ENCODE measurements around the gene ATG4A.

ATG4A gene

GRCh38 chrX:108090491-108091263, 901 bp upstream of the ATG4A start:
- no peaks in the 10 kb centered on the region for H3K27me3 ChIP-seq (ENCODE audit: insufficient read depth, low read length)
- H3K4me2 ChIP-seq (ENCODE audit: low read length): peak overlapping the region; percentile 89
- no peaks in the 10 kb centered on the region for H3F3A ChIP-seq (ENCODE audit: insufficient read depth, low read length)
- H3K9ac ChIP-seq (ENCODE audit: low read length): peak overlapping the region; percentile 92
- peaks cover 11% of the 10 kb centered on the region for H3K79me2 ChIP-seq (ENCODE audit: insufficient read depth, low read length)
- no peaks in the 10 kb centered on the region for H3K9me2 ChIP-seq (ENCODE audit: low read depth, low read length)
- no peaks in the 10 kb centered on the region for H4K20me1 ChIP-seq (ENCODE audit: insufficient read depth, low read length)
- peaks cover 6% of the 10 kb centered on the region for H3K36me3 ChIP-seq (ENCODE audit: insufficient read depth, low read length)
- TF ChIP-seq CTCF (IDR thresholded peaks at IDR 0.05; ENCODE audit: low read length) (no peak), EZH2 (IDR thresholded peaks at IDR 0.05; ENCODE audit: borderline replicate concordance, low read length) (no peak)
- peaks cover 14% of the 10 kb centered on the region for H3K4me1 ChIP-seq (ENCODE audit: insufficient read depth, low read length, severe bottlenecking)
- no peaks in the 10 kb centered on the region for H3K9me3 ChIP-seq (ENCODE audit: low read length)
- H2AFZ ChIP-seq (ENCODE audit: low read length): no peak overlapping the region
- peak overlapping the region; percentile 97 for H3K4me3 ChIP-seq (ENCODE audit: low read depth, low read length, poor library complexity, severe bottlenecking)
- peak overlapping the region; percentile 24 for H3K27ac ChIP-seq (ENCODE audit: low read depth, low read length, poor library complexity, severe bottlenecking)

- peaks cover 11% of the 10 kb centered on the region for H3K79me2 ChIP-seq (ENCODE audit: insufficient read depth, low read length)
- H3K9me2 ChIP-seq (ENCODE audit: low read depth, low read length): no peaks in the 10 kb centered on the region
- H3K36me3 ChIP-seq (ENCODE audit: insufficient read depth, low read length): peaks cover 2% of the 10 kb centered on the region; the same call in 1 of the 2 replicates
- peak overlapping the region; percentile 65 for H3K9ac ChIP-seq (ENCODE audit: low read length)
- peak overlapping the region; percentile 90 for H3K4me2 ChIP-seq (ENCODE audit: low read length)
- no peak overlapping the region for H2AFZ ChIP-seq (ENCODE audit: low read length)
- H3F3A ChIP-seq (ENCODE audit: insufficient read depth, low read length): no peaks in the 10 kb centered on the region
- no peaks in the 10 kb centered on the region for H3K9me3 ChIP-seq (ENCODE audit: low read length)
- H3K27ac ChIP-seq (ENCODE audit: low read depth, low read length, poor library complexity, severe bottlenecking): no peak overlapping the region
- no peak for TF ChIP-seq EZH2 (IDR thresholded peaks at IDR 0.05; ENCODE audit: borderline replicate concordance, low read length)
- TF ChIP-seq CTCF (IDR thresholded peaks at IDR 0.05; ENCODE audit: low read length): no peak
- H4K20me1 ChIP-seq (ENCODE audit: insufficient read depth, low read length): no peaks in the 10 kb centered on the region
- peak overlapping the region; percentile 97 for H3K4me3 ChIP-seq (ENCODE audit: low read depth, low read length, poor library complexity, severe bottlenecking)
- H3K4me1 ChIP-seq (ENCODE audit: insufficient read depth, low read length, severe bottlenecking): peaks cover 14% of the 10 kb centered on the region
- no peaks in the 10 kb centered on the region for H3K27me3 ChIP-seq (ENCODE audit: insufficient read depth, low read length)
Measured at GRCh38 chrX:108091878-108092291, 307 bp downstream of the ATG4A start.

- TF ChIP-seq CTCF (IDR thresholded peaks at IDR 0.05; ENCODE audit: low read length) (no peak), EZH2 (IDR thresholded peaks at IDR 0.05; ENCODE audit: borderline replicate concordance, low read length) (no peak)
- H3F3A ChIP-seq (ENCODE audit: insufficient read depth, low read length): no peaks in the 10 kb centered on the region
- no peaks in the 10 kb centered on the region for H3K36me3 ChIP-seq (ENCODE audit: insufficient read depth, low read length)
- peaks cover 2% of the 10 kb centered on the region for H3K4me1 ChIP-seq (ENCODE audit: insufficient read depth, low read length, severe bottlenecking)
- no peak overlapping the region for H3K9ac ChIP-seq (ENCODE audit: low read length)
- H3K9me3 ChIP-seq (ENCODE audit: low read length): no peaks in the 10 kb centered on the region
- no peaks in the 10 kb centered on the region for H3K79me2 ChIP-seq (ENCODE audit: insufficient read depth, low read length)
- no peak overlapping the region for H3K4me2 ChIP-seq (ENCODE audit: low read length)
- H3K27ac ChIP-seq (ENCODE audit: low read depth, low read length, poor library complexity, severe bottlenecking): no peak overlapping the region
- no peak overlapping the region for H2AFZ ChIP-seq (ENCODE audit: low read length)
- no peak overlapping the region for H3K4me3 ChIP-seq (ENCODE audit: low read depth, low read length, poor library complexity, severe bottlenecking)
- no peaks in the 10 kb centered on the region for H3K9me2 ChIP-seq (ENCODE audit: low read depth, low read length)
- H3K27me3 ChIP-seq (ENCODE audit: insufficient read depth, low read length): no peaks in the 10 kb centered on the region
- H4K20me1 ChIP-seq (ENCODE audit: insufficient read depth, low read length): no peaks in the 10 kb centered on the region
Measured at GRCh38 chrX:108097380-108097779, 5.8 kb downstream of the ATG4A start.
